ENCODE data around the gene RAD51B. TPM values are rescaled to one million over a fixed set of nuclear protein-coding genes. Genes with fewer than 3 reads are reported as not detected.
A peak's percentile ranks its signal among the peaks of the same experiment; 100 is the strongest.
"Not testable (repeated sequence)": the region's sequence is repeated elsewhere in the genome, so short reads cannot be mapped to it uniquely, and the experiment has no call there.

RAD51B gene
- total RNA-seq, 1 donor from 2014 or later, result 8.9 TPM

- no peak for DNase-seq (ENCODE audit: low read depth in 2 of 2)
These were observed 255.3 kb downstream of the RAD51B start for GRCh38 chr14:68074765-68075381.

- DNase-seq (ENCODE audit: low read depth in 2 of 2), result no peak
These were observed 255.9 kb downstream of the RAD51B start for GRCh38 chr14:68075382-68076029.

GRCh38 chr14:68076451-68076850, 256.9 kb downstream of the RAD51B start:
- no peak for DNase-seq (ENCODE audit: low read depth in 2 of 2)

- DNase-seq (ENCODE audit: low read depth in 2 of 2), result peak in 1 of 2 donors; percentile 58
These were observed 260.5 kb downstream of the RAD51B start for GRCh38 chr14:68079941-68080697.

GRCh38 chr14:68081489-68081888, 261.9 kb downstream of the RAD51B start:
- no peak for DNase-seq (ENCODE audit: low read depth in 2 of 2)

GRCh38 chr14:68082698-68083291, 263.2 kb downstream of the RAD51B start:
- peak in 1 of 2 donors; percentile 15 for DNase-seq (ENCODE audit: low read depth in 2 of 2)

- peak; percentile 56 to 70 for DNase-seq (ENCODE audit: low read depth in 2 of 2)
These were observed 264.7 kb downstream of the RAD51B start for GRCh38 chr14:68084256-68084655.

GRCh38 chr14:68085742-68086141, 266.2 kb downstream of the RAD51B start:
- no peak for DNase-seq (ENCODE audit: low read depth in 2 of 2)

- peak in 1 of 2 donors; percentile 60 for DNase-seq (ENCODE audit: low read depth in 2 of 2)
These were observed 268.9 kb downstream of the RAD51B start for GRCh38 chr14:68088451-68088854.

- peak in 1 of 2 donors; percentile 52 for DNase-seq (ENCODE audit: low read depth in 2 of 2)
These were observed 269.7 kb downstream of the RAD51B start for GRCh38 chr14:68089146-68089731.

- DNase-seq (ENCODE audit: low read depth in 2 of 2), result no peak
These were observed 274.6 kb downstream of the RAD51B start for GRCh38 chr14:68094158-68094557.

GRCh38 chr14:68094752-68095151, 275.2 kb downstream of the RAD51B start:
- DNase-seq (ENCODE audit: low read depth in 2 of 2), result no peak

- no peak for DNase-seq (ENCODE audit: low read depth in 2 of 2)
These were observed 278.1 kb downstream of the RAD51B start for GRCh38 chr14:68097727-68098126.

GRCh38 chr14:68098834-68099233, 279.3 kb downstream of the RAD51B start:
- DNase-seq (ENCODE audit: low read depth in 2 of 2), result no peak

- no peak for DNase-seq (ENCODE audit: low read depth in 2 of 2)
These were observed 280.0 kb downstream of the RAD51B start for GRCh38 chr14:68099495-68100045.

GRCh38 chr14:68101715-68102301, 282.2 kb downstream of the RAD51B start:
- DNase-seq (ENCODE audit: low read depth in 2 of 2), result not testable (repeated sequence)

- no peak for DNase-seq (ENCODE audit: low read depth in 2 of 2)
These were observed 284.3 kb downstream of the RAD51B start for GRCh38 chr14:68103853-68104252.

GRCh38 chr14:68104518-68104917, 284.9 kb downstream of the RAD51B start:
- peak in 1 of 2 donors; percentile 17 for DNase-seq (ENCODE audit: low read depth in 2 of 2)

- DNase-seq (ENCODE audit: low read depth in 2 of 2), result no peak
These were observed 286.2 kb downstream of the RAD51B start for GRCh38 chr14:68105816-68106215.

GRCh38 chr14:68106456-68106855, 286.9 kb downstream of the RAD51B start:
- no peak for DNase-seq (ENCODE audit: low read depth in 2 of 2)

- no peak for DNase-seq (ENCODE audit: low read depth in 2 of 2)
These were observed 287.3 kb downstream of the RAD51B start for GRCh38 chr14:68106905-68107304.

Data from lung microvascular endothelial cell (primary cell).